ENCODE data around the gene ERI3.

DNA sequence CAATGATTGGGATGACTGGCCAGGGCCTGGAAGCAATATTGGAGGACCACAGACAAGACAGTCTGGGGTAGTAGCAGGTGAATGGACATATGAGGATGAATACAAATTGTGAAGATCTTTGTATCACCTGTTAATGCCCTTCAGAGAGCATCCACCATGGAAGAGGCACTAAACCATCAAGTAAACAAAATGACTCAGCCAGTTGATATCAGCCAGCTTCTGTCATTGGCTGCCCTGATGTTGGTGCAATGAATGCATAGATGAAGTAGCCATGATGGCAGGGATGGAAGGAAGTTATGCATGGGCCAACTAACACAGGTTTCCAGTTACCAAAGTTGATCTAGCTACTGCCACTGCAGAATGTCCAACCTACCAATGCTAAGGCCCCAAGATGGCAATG is 16.1 kb upstream of the ERI3 start:
- TF ChIP-seq, protein P1, sequence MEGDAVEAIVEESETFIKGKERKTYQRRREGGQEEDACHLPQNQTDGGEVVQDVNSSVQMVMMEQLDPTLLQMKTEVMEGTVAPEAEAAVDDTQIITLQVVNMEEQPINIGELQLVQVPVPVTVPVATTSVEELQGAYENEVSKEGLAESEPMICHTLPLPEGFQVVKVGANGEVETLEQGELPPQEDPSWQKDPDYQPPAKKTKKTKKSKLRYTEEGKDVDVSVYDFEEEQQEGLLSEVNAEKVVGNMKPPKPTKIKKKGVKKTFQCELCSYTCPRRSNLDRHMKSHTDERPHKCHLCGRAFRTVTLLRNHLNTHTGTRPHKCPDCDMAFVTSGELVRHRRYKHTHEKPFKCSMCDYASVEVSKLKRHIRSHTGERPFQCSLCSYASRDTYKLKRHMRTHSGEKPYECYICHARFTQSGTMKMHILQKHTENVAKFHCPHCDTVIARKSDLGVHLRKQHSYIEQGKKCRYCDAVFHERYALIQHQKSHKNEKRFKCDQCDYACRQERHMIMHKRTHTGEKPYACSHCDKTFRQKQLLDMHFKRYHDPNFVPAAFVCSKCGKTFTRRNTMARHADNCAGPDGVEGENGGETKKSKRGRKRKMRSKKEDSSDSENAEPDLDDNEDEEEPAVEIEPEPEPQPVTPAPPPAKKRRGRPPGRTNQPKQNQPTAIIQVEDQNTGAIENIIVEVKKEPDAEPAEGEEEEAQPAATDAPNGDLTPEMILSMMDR (IDR thresholded peaks at IDR 0.05; ENCODE audit: low read length) = no peak
- TF ChIP-seq EZH2 (IDR thresholded peaks at IDR 0.05; ENCODE audit: borderline replicate concordance, low read length) = no peak
